ENCODE results near the gene SLC35E3.

SLC35E3 gene

DNA sequence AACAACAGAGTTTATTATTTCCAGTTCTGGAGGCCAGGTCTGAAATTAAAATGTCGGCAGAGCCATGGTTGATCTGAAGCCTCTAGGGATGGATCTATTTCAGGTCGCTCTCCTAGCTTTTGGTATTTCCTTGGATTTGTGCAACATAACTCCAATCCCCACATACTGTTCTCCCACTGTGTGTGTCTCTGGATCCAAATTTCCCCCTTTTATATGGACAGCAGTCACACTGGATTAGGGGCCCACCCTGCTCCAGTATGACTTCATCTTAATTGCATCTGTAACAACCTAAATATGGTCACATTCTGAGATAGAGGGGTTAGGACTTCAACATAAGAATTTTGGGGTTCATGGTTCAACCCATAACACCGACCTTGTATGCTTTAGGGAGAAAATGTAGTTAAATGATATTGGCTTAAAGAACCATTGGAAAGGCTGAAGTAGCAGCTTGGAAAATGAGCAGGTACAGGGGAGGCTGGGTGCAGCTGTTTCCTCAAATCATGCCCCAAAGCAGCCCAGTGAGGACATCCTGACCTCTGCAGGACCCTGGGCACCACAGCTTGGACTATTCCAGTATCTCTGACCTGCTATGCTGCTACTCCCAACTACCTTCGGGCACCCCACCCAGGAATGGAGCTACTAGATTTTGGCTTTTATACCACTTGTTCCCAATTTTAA, 48.1 kb downstream of the SLC35E3 start:
- Histone ChIP-seq H2AFZ (ENCODE audit: low read depth, low read length, severe bottlenecking) (peak overlapping the region; percentile 71), H3F3A (ENCODE audit: insufficient read depth) (no peaks in the 10 kb centered on the region), H3K27me3 (ENCODE audit: low read length) (no peaks in the 10 kb centered on the region), H3K4me2 (ENCODE audit: low read depth, low read length, poor library complexity, severe bottlenecking) (no peak overlapping the region), H3K9ac (ENCODE audit: low read length) (no peak overlapping the region), H3K9me2 (replicated peaks; ENCODE audit: insufficient read depth, low read length) (no peaks in the 10 kb centered on the region), H3K9me3 (ENCODE audit: insufficient read depth, low read length) (no peaks in the 10 kb centered on the region), H3K79me2 (ENCODE audit: insufficient read depth, low read length) (no peaks in the 10 kb centered on the region), H3K36me3 (ENCODE audit: low read length) (no peaks in the 10 kb centered on the region), H3K4me3 (ENCODE audit: insufficient read depth, low read length, poor library complexity, severe bottlenecking) (no peak overlapping the region), H4K20me1 (ENCODE audit: low read depth, low read length) (no peaks in the 10 kb centered on the region), H3K27ac (ENCODE audit: low read depth, low read length) (no peak overlapping the region)
- no peak for TF ChIP-seq EZH2phosphoT487 (conservative IDR thresholded peaks at IDR 0.05; ENCODE audit: low read length)
- TF ChIP-seq, protein P1, sequence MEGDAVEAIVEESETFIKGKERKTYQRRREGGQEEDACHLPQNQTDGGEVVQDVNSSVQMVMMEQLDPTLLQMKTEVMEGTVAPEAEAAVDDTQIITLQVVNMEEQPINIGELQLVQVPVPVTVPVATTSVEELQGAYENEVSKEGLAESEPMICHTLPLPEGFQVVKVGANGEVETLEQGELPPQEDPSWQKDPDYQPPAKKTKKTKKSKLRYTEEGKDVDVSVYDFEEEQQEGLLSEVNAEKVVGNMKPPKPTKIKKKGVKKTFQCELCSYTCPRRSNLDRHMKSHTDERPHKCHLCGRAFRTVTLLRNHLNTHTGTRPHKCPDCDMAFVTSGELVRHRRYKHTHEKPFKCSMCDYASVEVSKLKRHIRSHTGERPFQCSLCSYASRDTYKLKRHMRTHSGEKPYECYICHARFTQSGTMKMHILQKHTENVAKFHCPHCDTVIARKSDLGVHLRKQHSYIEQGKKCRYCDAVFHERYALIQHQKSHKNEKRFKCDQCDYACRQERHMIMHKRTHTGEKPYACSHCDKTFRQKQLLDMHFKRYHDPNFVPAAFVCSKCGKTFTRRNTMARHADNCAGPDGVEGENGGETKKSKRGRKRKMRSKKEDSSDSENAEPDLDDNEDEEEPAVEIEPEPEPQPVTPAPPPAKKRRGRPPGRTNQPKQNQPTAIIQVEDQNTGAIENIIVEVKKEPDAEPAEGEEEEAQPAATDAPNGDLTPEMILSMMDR (IDR thresholded peaks at IDR 0.05; ENCODE audit: insufficient read depth, low read length, poor library complexity, severe bottlenecking) = no peak

DNA sequence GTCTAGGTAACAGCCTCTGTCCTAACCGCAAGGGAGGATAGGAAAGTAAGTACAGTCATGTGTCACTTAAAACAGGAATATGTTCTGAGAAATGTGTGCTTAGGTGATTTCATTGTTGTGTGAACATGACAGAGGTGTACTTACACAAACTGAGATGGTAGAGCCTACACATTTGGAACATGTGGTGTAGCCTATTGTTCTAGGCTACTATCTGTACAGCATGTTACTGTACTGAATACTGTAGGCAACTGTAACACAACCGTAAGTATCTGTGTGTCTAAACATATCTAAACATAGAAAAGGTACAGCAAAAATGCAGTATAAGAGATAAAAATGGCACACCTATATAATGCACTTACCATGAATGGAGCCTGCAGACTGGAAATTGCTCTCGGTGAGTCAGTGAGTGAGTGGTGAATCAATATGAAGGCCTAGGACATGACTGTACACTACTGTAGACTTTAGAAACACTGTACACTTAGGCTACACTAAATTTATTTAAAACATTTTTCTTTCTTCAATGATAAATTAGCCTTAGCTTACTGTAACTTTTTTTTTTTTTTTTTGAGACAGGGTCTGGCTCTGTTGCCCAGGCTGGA, 48.8 kb downstream of the SLC35E3 start:
- no peaks in the 10 kb centered on the region for H3K27me3 ChIP-seq (ENCODE audit: low read length)
- H3K9me3 ChIP-seq (ENCODE audit: insufficient read depth, low read length) = no peaks in the 10 kb centered on the region
- H4K20me1 ChIP-seq (ENCODE audit: low read depth, low read length) = no peaks in the 10 kb centered on the region
- TF ChIP-seq, protein P1 (IDR thresholded peaks at IDR 0.05; ENCODE audit: insufficient read depth, low read length, poor library complexity, severe bottlenecking) = no peak
- no peak for TF ChIP-seq EZH2phosphoT487 (conservative IDR thresholded peaks at IDR 0.05; ENCODE audit: low read length)
- H3K4me2 ChIP-seq (ENCODE audit: low read depth, low read length, poor library complexity, severe bottlenecking) = no peak overlapping the region
- no peaks in the 10 kb centered on the region for H3K79me2 ChIP-seq (ENCODE audit: insufficient read depth, low read length)
- no peak overlapping the region for H3K27ac ChIP-seq (ENCODE audit: low read depth, low read length)
- H3K9me2 ChIP-seq (replicated peaks; ENCODE audit: insufficient read depth, low read length) = no peaks in the 10 kb centered on the region
- H3K36me3 ChIP-seq (ENCODE audit: low read length) = no peaks in the 10 kb centered on the region
- no peak overlapping the region for H3K9ac ChIP-seq (ENCODE audit: low read length)
- no peak overlapping the region for H2AFZ ChIP-seq (ENCODE audit: low read depth, low read length, severe bottlenecking)
- H3F3A ChIP-seq (ENCODE audit: insufficient read depth) = no peaks in the 10 kb centered on the region
- H3K4me3 ChIP-seq (ENCODE audit: insufficient read depth, low read length, poor library complexity, severe bottlenecking) = no peak overlapping the region

DNA sequence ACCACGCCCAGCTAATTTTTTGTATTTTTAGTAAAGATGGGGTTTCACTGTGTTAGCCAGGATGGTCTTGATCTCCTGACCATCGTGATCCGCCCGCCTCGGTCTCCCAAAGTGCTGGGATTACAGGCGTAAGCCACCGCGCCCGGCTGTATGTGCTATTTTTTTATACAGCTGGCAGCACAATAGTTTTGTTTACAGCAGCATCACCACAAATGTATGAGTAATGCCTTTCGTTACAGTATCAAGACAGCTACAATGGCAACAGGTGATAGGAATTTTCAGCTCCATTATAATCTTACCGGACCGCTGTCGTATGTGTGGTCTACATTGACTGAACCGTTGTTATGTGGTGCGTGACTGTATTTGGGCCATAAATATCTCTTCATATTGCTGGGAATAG, 50.4 kb downstream of the SLC35E3 start:
- Histone ChIP-seq H4K20me1 (ENCODE audit: low read depth, low read length) (no peaks in the 10 kb centered on the region), H3K4me2 (ENCODE audit: low read depth, low read length, poor library complexity, severe bottlenecking) (no peak overlapping the region), H3K27me3 (ENCODE audit: low read length) (no peaks in the 10 kb centered on the region), H3K9ac (ENCODE audit: low read length) (no peak overlapping the region), H2AFZ (ENCODE audit: low read depth, low read length, severe bottlenecking) (no peak overlapping the region), H3K27ac (ENCODE audit: low read depth, low read length) (no peak overlapping the region), H3K9me2 (replicated peaks; ENCODE audit: insufficient read depth, low read length) (no peaks in the 10 kb centered on the region), H3K79me2 (ENCODE audit: insufficient read depth, low read length) (no peaks in the 10 kb centered on the region), H3K4me3 (ENCODE audit: insufficient read depth, low read length, poor library complexity, severe bottlenecking) (no peak overlapping the region), H3F3A (ENCODE audit: insufficient read depth) (no peaks in the 10 kb centered on the region), H3K36me3 (ENCODE audit: low read length) (no peaks in the 10 kb centered on the region), H3K9me3 (ENCODE audit: insufficient read depth, low read length) (no peaks in the 10 kb centered on the region)
- TF ChIP-seq EZH2phosphoT487 (conservative IDR thresholded peaks at IDR 0.05; ENCODE audit: low read length) = no peak
- TF ChIP-seq, protein P1 (IDR thresholded peaks at IDR 0.05; ENCODE audit: insufficient read depth, low read length, poor library complexity, severe bottlenecking) = no peak
